Measurements from ENCODE around the gene LAMP5.

The LAMP5 gene

DNA sequence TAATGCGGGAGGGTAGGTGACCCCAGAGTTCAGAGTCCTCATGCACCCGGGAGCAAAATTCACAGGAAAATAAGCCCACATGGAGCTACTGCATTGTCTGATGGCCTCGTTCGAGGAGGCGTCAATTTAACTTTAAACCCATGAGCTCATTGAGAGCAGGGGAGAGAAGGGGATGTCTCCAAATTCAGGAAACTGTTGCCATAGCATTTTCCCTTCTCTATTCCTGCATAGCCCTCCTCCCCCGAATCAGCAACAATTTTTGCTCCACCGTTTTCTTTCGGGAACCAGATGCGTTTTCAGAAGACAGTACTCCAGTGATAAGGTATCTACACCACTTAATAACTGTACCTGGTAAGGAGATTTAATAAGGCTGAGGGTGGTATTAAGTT, 324 bp upstream of the LAMP5 start:
- no peaks in the 10 kb centered on the region for H3K9me3 Mint-ChIP-seq
- peaks cover 42% of the 10 kb centered on the region for H3K27me3 Mint-ChIP-seq
- no peaks in the 10 kb centered on the region for H3K36me3 Mint-ChIP-seq
- H3K27ac Mint-ChIP-seq, result no peak overlapping the region
- H3K4me3 Mint-ChIP-seq, result no peak overlapping the region
- H3K4me1 Mint-ChIP-seq, result no peaks in the 10 kb centered on the region

DNA sequence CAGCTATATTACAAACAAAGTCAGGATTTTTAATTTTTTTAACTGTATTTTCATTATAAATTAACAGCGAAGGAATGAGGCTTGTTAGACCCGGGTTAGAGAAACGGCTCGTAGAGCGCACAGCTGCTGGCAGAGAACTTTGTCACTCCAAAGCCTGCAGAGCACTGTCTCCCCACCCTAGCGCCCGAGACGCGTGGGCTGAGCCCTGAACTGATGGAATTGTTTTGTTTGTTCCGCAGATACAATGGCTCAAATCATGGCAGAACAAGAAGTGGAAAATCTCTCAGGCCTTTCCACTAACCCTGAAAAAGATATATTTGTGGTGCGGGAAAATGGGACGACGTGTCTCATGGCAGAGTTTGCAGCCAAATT, 810 bp downstream of the LAMP5 start:
- Mint-ChIP-seq H3K4me3 (no peak overlapping the region), H3K4me1 (no peaks in the 10 kb centered on the region)

DNA sequence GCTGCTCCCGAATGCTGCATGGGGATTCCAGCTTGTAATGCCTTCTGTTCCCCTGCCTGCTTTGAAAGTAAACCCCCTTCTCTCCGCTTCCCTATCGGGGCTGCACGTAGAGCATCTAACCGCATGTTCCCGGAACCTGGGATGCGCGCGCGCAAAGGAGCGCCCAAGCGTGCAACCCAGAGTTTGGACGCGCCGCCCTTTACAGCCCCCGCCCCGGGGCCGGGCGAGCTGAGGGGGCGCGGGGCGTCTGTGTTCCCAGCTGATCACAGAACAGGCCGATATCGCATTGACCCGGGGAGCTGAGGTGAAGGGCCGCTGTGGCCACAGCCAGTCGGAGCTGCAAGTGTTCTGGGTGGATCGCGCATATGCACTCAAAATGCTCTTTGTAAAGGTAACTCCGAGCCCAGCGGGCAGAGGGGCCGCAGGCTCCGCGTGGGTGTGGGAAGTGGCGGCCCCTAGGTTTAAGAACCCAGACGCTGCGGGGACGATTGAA, 1.4 kb downstream of the LAMP5 start:
- Mint-ChIP-seq H3K36me3 (no peaks in the 10 kb centered on the region), H3K4me3 (no peak overlapping the region), H3K9me3 (no peaks in the 10 kb centered on the region), H3K27me3 (peaks cover 38% of the 10 kb centered on the region), H3K4me1 (no peaks in the 10 kb centered on the region), H3K27ac (no peak overlapping the region)

More for the DNA sequence above, 810 bp downstream of the LAMP5 start:
- H3K27me3 Mint-ChIP-seq, result peaks cover 40% of the 10 kb centered on the region
- no peaks in the 10 kb centered on the region for H3K9me3 Mint-ChIP-seq
- no peaks in the 10 kb centered on the region for H3K36me3 Mint-ChIP-seq
- no peak overlapping the region for H3K27ac Mint-ChIP-seq

DNA sequence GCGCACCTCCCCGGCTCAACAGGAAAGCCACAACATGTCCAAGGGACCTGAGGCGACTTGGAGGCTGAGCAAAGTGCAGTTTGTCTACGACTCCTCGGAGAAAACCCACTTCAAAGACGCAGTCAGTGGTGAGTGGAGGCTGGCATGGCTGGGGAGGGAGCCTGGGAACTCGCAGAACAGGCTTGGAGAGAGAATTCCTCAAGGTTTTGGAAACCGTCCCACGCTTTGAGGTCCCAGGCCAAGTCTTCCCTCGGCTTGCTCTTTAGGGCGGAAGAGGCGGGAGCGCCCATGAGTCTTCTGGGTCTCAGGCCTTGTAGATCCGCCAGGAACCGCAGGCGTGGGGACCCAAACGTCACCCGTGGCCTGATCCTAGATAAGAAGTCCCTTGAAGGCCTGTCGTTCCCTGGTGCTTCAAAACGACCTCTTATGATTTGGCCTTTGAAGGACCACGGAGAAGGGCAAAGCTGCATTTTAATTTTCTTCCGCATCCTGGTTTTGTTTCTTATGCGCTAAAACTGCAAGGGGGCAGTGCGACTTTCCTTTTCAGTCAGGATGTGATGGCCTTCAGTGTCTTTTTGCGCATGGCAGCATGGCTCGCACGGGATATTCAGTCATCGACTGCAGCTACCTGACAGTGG, 2.0 kb downstream of the LAMP5 start:
- Mint-ChIP-seq H3K9me3 (no peaks in the 10 kb centered on the region), H3K4me3 (no peak overlapping the region), H3K4me1 (no peaks in the 10 kb centered on the region), H3K27ac (no peak overlapping the region), H3K36me3 (no peaks in the 10 kb centered on the region), H3K27me3 (peaks cover 37% of the 10 kb centered on the region)

DNA sequence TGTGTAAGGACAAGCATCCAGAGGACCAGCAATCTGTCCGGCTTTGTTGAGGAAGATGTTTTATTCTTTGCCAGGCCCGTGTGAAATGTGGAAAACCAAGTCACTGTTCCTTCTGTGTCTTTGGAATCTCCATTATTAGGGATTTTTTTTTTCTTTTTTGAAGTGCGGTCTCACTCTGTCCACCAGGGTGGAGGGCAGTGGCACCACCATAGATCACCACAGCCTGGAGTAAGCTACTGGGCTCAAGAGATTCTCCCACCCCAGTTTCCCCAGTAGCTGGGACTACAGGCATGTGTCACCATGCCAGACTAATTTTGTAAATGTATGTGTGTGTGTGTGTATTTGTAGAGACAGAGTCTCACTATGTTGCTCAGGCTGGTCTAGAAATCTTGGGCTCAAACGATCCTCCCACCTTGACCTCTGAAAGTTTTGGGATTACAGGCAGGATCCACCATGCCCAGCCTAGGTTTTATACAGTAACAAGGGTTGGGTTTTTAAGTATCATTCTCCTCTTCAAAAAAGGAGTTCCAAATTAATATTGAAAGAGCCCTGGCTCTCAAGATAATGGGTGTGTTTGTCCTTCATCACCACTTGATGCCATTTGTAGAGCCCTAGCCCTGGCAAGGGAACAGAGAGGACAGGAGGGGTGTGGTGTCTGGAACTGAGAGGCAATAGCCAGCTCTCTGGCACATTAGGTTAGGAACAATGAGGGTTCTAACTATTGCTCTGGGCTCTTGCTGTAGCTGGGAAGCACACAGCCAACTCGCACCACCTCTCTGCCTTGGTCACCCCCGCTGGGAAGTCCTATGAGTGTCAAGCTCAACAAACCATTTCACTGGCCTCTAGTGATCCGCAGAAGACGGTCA, 3.1 kb downstream of the LAMP5 start:
- no peaks in the 10 kb centered on the region for H3K9me3 Mint-ChIP-seq
- no peaks in the 10 kb centered on the region for H3K36me3 Mint-ChIP-seq
- no peaks in the 10 kb centered on the region for H3K4me1 Mint-ChIP-seq
- no peak overlapping the region for H3K27ac Mint-ChIP-seq
- peaks cover 29% of the 10 kb centered on the region for H3K27me3 Mint-ChIP-seq
- H3K4me3 Mint-ChIP-seq, result no peak overlapping the region

DNA sequence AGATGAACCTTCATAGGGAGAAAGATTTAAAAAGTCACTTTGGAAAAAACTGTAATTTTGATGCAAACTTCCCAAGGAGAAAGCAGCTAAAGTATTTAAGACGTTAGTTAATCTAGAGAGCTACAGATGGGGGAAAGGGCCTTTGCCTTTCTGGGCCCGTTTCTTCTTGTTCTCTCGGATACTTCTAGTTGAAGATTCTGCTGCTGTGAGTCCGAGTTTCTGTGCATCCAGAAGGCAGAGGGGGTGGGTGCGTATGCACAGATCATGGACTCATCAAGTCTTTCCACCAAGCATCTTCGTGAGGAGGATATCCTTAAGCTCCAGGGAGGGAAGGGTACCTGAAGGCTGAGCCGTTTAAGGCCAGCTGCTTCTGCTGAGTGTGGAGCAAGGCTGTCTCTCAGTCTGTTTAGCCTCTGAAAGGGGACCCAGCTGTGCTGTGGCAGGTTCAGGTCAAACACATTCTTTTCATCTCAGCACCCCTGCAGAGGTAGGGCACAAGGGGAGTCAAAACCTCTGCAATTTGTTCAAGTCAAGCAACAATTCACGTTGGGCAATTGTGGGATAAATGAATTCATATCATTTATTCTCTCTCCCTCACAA, 4.3 kb downstream of the LAMP5 start:
- H3K36me3 Mint-ChIP-seq, result no peaks in the 10 kb centered on the region
- no peak overlapping the region for H3K27ac Mint-ChIP-seq
- peaks cover 29% of the 10 kb centered on the region for H3K27me3 Mint-ChIP-seq
- no peaks in the 10 kb centered on the region for H3K4me1 Mint-ChIP-seq
- no peaks in the 10 kb centered on the region for H3K9me3 Mint-ChIP-seq
- H3K4me3 Mint-ChIP-seq, result no peak overlapping the region

DNA sequence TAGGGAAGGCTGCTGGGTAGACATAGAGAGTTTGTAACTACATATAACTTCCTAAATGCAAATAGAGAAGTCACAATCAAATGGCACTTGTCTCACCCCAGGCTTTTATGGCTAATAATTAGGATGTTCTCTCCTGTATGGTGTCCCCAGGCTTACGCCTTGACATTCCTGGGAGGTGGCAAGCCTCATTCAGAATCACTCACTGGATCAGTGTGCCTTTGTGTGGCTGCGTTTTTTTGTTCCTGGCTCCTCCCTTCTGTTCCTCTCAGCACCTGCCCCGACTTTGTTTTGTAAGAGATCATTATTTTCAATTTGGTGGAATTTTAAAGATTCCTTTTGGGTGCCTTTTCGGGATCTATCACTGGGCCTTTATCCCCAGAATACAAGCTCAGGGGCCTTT, 5.7 kb downstream of the LAMP5 start:
- Mint-ChIP-seq H3K27me3 (peaks cover 24% of the 10 kb centered on the region), H3K36me3 (no peaks in the 10 kb centered on the region), H3K27ac (no peak overlapping the region), H3K4me3 (no peak overlapping the region), H3K4me1 (no peaks in the 10 kb centered on the region), H3K9me3 (no peaks in the 10 kb centered on the region)

DNA sequence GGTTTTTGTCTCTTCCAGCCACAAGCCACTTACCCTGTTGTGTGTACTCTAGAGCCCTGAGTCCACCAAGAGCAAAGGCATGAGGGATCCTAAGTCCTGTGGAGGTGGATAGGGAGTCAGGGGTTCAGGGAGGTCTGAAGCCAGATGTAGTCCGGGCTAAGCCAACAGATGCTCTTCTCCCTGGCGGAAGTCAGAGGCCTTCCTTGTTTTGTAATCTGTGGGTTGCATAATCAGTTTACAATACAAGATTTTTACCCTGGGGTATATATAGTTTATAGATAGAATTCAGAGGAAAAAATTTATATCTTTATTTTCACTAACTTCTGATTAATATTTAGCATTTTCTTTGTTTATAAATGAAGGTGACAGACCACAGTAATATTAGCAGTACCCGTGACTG, 9.2 kb downstream of the LAMP5 start:
- H3K36me3 Mint-ChIP-seq, result no peaks in the 10 kb centered on the region
- H3K4me1 Mint-ChIP-seq, result no peaks in the 10 kb centered on the region

DNA sequence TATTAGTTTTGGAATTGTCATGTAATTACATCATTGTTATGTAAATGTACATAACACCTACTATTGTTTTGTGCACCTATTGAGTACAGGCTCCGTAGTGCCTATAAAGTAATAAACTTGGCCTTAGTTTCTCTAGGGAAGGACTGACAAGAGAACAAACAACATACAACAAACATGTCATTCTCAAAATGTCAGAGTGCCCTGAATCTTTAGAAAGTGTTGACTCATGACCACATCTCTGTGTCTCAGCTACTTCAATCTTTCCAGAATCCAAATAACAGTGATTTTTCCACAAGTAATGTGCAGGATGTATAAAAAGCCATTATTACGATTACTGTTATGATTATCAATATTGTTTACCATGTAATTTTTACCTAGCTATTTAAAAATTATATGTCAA, 17.2 kb downstream of the LAMP5 start:
- Mint-ChIP-seq H3K4me1 (no peaks in the 10 kb centered on the region), H3K4me3 (no peak overlapping the region), H3K27ac (no peak overlapping the region), H3K9me3 (no peaks in the 10 kb centered on the region), H3K27me3 (no peaks in the 10 kb centered on the region), H3K36me3 (no peaks in the 10 kb centered on the region)

More for the DNA sequence above, 9.2 kb downstream of the LAMP5 start:
- Mint-ChIP-seq H3K4me3 (no peak overlapping the region), H3K27me3 (peaks cover 4% of the 10 kb centered on the region), H3K27ac (no peak overlapping the region), H3K9me3 (no peaks in the 10 kb centered on the region)

DNA sequence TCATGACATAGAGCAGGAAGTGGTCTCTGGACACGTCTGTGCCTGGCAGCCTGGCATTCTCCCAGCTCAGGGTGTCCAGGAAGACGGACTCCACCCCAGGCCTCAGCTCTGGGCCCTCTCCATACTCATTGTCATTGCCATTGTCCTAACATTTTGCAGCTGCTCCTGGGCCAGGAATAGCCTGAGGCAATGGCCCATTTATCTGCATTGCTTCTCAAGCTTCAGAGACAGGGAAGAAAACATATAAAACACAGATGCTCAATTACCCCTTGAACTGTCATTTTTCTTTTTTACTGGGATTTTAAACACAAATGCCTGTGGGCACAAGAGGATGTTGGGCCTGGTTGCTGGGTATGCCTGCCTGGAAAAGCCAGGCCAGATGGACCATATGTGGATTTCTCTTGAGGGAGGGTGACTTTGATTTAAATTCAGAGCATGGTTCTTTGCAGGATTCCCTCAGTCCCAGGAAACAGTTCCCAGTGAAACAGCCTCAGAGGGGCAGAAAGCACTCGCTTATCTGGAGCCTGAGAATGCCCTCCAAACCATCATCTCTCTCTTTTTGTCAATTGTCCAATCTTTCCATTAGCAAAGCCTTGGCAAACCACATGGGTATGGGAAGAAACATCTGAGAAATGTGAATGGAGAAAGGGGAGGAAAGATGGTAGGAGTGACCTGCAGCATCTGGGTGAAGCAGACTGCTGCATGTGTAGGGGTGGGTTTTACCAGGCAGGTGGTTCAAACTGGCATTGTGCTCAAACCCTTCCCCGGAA, 17.9 kb downstream of the LAMP5 start:
- Mint-ChIP-seq H3K36me3 (no peaks in the 10 kb centered on the region), H3K4me1 (no peaks in the 10 kb centered on the region), H3K9me3 (no peaks in the 10 kb centered on the region), H3K27me3 (no peaks in the 10 kb centered on the region), H3K27ac (no peak overlapping the region), H3K4me3 (no peak overlapping the region)

DNA sequence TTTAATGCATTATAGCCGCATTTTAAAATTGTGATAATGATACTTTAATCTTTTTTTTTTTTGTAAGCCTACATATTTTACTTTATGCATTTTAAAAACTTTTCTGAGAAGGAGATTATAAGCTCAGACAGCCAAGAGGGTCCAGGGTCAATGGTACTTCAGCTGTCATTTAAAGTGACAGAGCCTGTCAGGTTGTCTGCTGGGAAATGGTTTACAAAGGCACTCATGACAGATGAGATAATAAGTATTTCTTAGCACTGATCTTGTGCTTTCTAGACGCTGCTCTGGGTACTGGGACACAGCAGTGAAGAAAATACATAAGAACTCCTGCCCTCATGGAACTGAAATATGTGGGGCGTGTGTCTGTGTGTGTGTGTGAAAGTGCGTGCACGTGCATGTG, 19.6 kb downstream of the LAMP5 start:
- Mint-ChIP-seq H3K9me3 (no peaks in the 10 kb centered on the region), H3K4me1 (no peaks in the 10 kb centered on the region), H3K36me3 (no peaks in the 10 kb centered on the region), H3K4me3 (no peak overlapping the region), H3K27ac (no peak overlapping the region), H3K27me3 (no peaks in the 10 kb centered on the region)

DNA sequence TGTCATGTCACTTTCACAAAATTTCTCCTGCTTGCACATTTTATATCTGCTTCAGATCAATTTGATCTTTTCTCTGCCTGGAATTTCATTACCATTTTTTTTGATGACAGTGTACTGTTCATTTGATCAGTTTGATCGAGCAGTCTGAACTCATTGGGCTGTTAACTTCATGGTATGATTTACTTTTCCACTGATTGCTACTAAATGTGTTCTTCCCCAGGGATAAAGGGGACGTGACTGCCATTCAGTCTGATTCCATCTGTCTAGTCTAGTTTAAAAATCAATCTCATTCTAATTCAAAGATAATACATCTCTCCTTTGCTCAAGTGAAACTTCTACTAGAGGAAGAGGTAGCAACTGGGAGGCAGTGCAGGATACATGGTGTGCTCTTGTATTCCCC, 21.1 kb downstream of the LAMP5 start:
- Mint-ChIP-seq H3K27me3 (no peaks in the 10 kb centered on the region), H3K27ac (no peak overlapping the region), H3K9me3 (no peaks in the 10 kb centered on the region), H3K36me3 (no peaks in the 10 kb centered on the region), H3K4me3 (no peak overlapping the region), H3K4me1 (no peaks in the 10 kb centered on the region)

DNA sequence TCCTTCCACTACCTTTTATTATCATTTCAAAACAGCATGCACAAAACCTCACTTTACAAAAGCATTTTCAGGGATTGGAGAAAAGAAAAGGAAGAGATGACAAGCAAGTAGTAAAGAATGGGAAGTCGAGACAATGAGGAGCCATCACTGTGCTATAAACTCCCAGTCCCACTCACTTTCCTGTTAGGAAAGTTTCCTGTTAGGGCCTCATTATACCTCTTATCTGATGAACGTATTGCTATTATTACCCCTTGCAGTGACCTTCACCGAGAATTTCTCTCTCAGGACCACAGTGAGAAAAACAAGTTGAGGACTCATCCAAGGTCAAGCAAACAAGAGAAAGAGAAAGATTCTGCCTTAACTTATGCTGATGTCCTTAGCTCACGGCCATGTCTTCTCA, 28.8 kb downstream of the LAMP5 start:
- Mint-ChIP-seq H3K27me3 (no peaks in the 10 kb centered on the region), H3K36me3 (no peaks in the 10 kb centered on the region), H3K4me1 (no peaks in the 10 kb centered on the region), H3K4me3 (no peak overlapping the region), H3K9me3 (no peaks in the 10 kb centered on the region), H3K27ac (no peak overlapping the region)

DNA sequence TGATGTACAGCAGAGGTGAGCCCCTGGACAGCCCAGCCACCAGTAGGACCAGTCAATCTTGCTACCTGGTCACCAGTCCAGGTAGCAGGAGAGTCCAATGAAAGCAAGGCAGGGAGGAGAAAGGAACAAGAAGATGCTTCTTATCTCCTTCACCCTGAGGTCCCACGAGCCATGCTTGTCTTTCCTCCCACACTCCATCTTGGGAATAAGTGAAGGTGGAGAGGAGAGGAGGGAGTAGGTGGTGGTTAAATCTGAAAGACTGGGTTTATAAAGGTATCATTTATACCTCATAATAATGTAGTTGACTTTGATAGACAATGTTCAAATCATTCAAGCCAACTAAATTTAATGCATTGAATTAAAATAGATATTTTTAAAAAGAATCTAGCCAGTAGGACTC, 35.9 kb downstream of the LAMP5 start:
- Mint-ChIP-seq H3K36me3 (no peaks in the 10 kb centered on the region), H3K27me3 (no peaks in the 10 kb centered on the region), H3K9me3 (no peaks in the 10 kb centered on the region), H3K27ac (no peak overlapping the region), H3K4me3 (no peak overlapping the region), H3K4me1 (no peaks in the 10 kb centered on the region)

DNA sequence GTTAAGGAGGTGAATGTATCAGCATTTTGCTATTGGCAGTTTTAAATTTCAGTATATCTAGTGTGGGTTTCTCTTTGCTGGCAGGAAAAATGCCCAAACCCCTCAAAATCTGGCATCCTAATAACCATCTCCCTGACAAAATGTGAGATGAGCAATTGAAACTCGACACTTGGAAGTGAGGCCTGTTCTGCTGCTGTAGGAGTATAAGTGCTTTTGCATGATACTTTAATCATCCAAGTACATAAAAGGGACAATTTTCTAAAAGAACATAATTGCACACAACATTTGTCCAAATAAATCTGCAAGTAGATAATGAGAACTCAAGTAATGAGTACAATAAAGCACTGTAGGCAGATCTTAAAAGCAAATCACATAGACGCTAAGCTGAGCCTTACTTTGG, 36.5 kb downstream of the LAMP5 start:
- Mint-ChIP-seq H3K27ac (no peak overlapping the region), H3K4me1 (no peaks in the 10 kb centered on the region), H3K36me3 (no peaks in the 10 kb centered on the region), H3K9me3 (no peaks in the 10 kb centered on the region), H3K4me3 (no peak overlapping the region), H3K27me3 (no peaks in the 10 kb centered on the region)
